ENCODE measurements around the gene SERGEF. TPM values are rescaled to one million over a fixed set of nuclear protein-coding genes. Genes with fewer than 3 reads are reported as not detected.
A peak's percentile ranks its signal among the peaks of the same experiment; 100 is the strongest.
"Not testable (repeated sequence)": the region's sequence is repeated elsewhere in the genome, so short reads cannot be mapped to it uniquely, and the experiment has no call there.

The SERGEF gene
- total RNA-seq, 4 donors from 2014 or later: 32.0 to 50.2 (median 37.6) TPM

DNA sequence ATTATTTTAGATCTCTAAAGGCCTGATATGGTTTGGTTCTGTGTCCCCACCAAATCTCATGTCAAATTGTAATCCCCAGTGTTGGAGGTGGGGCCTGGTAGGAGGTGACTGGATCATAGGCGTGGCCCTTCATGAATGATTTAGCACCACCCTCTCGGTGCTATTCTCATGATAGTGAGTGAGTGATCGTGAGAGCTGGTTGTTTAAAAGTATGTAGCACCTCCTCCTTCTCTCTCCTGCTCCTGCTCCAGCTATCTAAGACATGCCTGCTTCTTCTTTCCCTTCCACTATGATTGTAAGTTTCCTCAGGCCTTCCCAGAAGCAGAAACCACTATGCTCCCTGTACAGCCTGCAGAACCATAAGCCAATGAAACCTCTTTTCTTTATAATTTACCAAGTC, 114.1 kb downstream of the SERGEF start:
- intact Hi-C loops (cut with DNase I): no loop called here
- Histone ChIP-seq H3K36me3 (no peaks in the 10 kb centered on the region), H3K9me3 (no peaks in the 10 kb centered on the region), H3K27ac (replicated peaks in 1 of 4) (no peak overlapping the region), H3K4me3 (no peak overlapping the region), H3K27me3 (no peaks in the 10 kb centered on the region), H3K4me1 (peaks cover 0 to 6% (median 2%) of the 10 kb centered on the region in 4 donors)
- WGBS: 68% methylated on average over 3 of the region's 3 CpGs
- no peak for DNase-seq (ENCODE audit: extremely low spot score)
- TF ChIP-seq POLR2AphosphoS5 (IDR thresholded peaks at IDR 0.05): no peak

DNA sequence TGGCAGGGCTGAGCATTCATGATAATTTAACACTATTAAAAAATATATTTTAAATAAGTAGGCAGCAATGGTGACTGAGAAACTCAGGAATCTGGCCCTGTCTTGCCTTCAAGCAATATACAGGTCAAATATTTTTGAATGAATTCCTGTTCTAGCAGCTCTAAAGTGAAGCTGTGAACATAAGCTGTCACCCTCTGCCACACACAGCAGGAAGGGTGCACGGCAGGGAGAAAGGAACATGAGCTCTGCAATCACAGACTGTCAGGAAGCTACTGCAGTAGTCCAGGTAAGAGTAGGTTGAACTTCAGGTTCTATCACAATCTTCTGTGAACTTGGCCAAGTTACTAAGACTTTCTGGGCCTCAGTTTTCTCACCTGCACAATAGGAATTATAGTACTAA, 114.8 kb downstream of the SERGEF start:
- TF ChIP-seq, protein P1, sequence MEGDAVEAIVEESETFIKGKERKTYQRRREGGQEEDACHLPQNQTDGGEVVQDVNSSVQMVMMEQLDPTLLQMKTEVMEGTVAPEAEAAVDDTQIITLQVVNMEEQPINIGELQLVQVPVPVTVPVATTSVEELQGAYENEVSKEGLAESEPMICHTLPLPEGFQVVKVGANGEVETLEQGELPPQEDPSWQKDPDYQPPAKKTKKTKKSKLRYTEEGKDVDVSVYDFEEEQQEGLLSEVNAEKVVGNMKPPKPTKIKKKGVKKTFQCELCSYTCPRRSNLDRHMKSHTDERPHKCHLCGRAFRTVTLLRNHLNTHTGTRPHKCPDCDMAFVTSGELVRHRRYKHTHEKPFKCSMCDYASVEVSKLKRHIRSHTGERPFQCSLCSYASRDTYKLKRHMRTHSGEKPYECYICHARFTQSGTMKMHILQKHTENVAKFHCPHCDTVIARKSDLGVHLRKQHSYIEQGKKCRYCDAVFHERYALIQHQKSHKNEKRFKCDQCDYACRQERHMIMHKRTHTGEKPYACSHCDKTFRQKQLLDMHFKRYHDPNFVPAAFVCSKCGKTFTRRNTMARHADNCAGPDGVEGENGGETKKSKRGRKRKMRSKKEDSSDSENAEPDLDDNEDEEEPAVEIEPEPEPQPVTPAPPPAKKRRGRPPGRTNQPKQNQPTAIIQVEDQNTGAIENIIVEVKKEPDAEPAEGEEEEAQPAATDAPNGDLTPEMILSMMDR (IDR thresholded peaks at IDR 0.05): no peak
- TF ChIP-seq POLR2A (IDR thresholded peaks at IDR 0.05; ENCODE audit: low read depth): no peak
- no peak for TF ChIP-seq EP300 (IDR thresholded peaks at IDR 0.05)
- TF ChIP-seq POLR2AphosphoS5 (IDR thresholded peaks at IDR 0.05): no peak
- Histone ChIP-seq H3K9me3 (no peaks in the 10 kb centered on the region), H3K36me3 (no peaks in the 10 kb centered on the region), H3K27me3 (no peaks in the 10 kb centered on the region), H3K4me3 (no peak overlapping the region), H3K4me1 (peaks cover 0 to 6% (median 2%) of the 10 kb centered on the region in 4 donors), H3K27ac (replicated peaks in 1 of 4) (no peak overlapping the region)
- intact Hi-C loops (cut with DNase I): no loop called here
- no peak for DNase-seq (ENCODE audit: extremely low spot score)
- WGBS: 63% methylated on average over 1 of the region's 1 CpG

DNA sequence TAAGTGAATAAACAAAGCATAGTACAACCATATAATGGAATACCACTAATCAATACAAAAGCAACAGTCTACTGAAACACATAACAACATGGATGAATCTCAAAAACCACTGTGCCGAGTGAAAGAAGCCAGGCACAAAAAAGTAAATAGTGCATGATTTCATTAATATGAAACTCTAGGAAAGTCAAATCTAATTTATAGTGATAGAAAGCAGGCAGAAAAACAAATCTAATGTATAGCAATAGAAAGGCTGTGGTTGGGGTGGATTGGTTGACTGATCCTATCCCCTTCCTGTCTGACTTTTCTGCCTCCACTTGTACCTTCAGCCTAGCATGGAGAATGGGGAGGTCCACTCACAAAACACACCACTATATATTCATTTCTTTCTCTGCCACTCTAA, 115.4 kb downstream of the SERGEF start:
- no peaks in the 10 kb centered on the region for H3K9me3 ChIP-seq
- H3K4me3 ChIP-seq: no peak overlapping the region
- peaks cover 0 to 4% (median 0%) of the 10 kb centered on the region in 4 donors for H3K36me3 ChIP-seq
- no peak for DNase-seq (ENCODE audit: extremely low spot score)
- H3K4me1 ChIP-seq: peaks cover 0 to 6% (median 2%) of the 10 kb centered on the region in 4 donors
- WGBS: 100% methylated on average over 1 of the region's 1 CpG
- H3K27me3 ChIP-seq: no peaks in the 10 kb centered on the region
- intact Hi-C loops (cut with DNase I): no loop called here
- TF ChIP-seq POLR2AphosphoS5 (IDR thresholded peaks at IDR 0.05) (no peak), EP300 (IDR thresholded peaks at IDR 0.05) (no peak), POLR2A (IDR thresholded peaks at IDR 0.05; ENCODE audit: low read depth) (no peak)
- TF ChIP-seq, protein P1 (IDR thresholded peaks at IDR 0.05): no peak
- H3K27ac ChIP-seq (replicated peaks in 1 of 4): no peak overlapping the region

DNA sequence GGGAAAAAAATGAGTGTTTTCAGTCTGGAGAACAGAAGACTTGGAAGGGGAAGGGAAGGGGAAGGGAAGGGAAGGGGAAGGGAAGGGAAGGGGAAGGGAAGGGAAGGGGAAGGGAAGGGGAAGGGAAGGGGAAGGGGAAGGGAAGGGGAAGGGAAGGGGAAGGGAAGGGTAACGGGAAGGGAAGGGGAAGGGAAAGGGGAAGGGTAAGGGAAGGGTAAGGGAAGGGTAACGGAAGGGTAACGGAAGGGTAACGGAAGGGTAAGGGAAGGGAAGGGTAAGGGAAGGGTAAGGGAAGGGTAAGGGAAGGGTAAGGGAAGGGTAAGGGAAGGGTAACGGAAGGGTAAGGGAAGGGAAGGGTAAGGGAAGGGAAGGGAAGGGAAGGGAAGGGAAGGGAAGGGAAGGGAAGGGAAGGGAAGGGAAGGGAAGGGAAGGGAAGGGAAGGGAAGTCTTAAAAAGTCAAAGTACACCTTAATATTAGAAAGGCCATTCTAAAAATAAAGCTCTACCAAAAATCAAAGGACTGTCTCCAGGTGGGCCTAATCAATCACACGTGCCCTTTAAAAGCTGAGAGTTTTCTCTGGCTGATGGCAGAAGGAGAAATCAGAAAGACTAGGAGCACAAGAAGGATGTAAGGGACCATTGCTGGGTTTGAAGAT, 116.2 kb downstream of the SERGEF start:
- WGBS: 91% methylated on average over 6 of the region's 6 CpGs
- H3K9me3 ChIP-seq; H3K27ac ChIP-seq (replicated peaks in 1 of 4); intact Hi-C loops (cut with DNase I); DNase-seq (ENCODE audit: extremely low spot score); H3K4me3 ChIP-seq; H3K36me3 ChIP-seq; H3K27me3 ChIP-seq; H3K4me1 ChIP-seq: not testable (repeated sequence)

DNA sequence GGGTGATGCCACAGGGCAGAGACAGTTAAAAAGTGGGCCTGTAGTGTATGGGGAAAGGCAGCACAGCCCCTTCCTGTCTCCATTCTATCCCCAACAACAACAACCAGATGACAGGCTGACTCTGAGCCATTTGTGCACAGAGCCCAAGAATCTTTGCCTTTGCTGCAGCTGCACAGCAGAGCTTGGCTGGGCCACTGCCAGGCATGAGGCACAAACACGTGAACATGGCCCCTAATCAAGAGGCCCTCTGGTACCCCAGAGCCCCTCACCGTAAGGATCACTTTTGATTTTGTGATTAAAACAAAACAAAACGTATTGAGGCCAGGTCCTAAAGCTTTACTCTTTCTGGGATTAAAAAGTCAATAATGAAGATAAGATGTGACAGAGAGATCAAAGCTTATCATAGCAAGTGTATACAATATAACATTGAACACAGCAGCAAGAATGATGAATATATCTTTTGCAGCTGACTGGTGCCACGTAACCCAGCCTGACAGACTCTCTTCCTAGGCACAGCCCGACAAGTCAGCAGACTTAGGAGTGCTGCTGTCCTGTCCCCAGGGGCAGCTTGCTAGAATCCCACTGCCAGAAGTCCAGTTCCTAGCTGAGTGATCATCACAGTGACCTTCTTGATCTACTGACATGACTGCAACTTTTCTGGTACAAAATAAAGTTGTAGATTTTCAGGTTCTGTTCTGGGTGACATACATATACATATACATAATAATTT, 117.8 kb downstream of the SERGEF start:
- TF ChIP-seq EP300 (IDR thresholded peaks at IDR 0.05): no peak
- no peak for TF ChIP-seq POLR2AphosphoS5 (IDR thresholded peaks at IDR 0.05)
- no peak for TF ChIP-seq POLR2A (IDR thresholded peaks at IDR 0.05; ENCODE audit: low read depth)
- TF ChIP-seq, protein P1 (IDR thresholded peaks at IDR 0.05): no peak
- H3K27ac ChIP-seq (replicated peaks in 1 of 4): no peak overlapping the region
- no peaks in the 10 kb centered on the region for H3K27me3 ChIP-seq
- H3K4me1 ChIP-seq: peaks cover 0 to 6% (median 2%) of the 10 kb centered on the region in 4 donors
- H3K36me3 ChIP-seq: peaks cover 0 to 6% (median 0%) of the 10 kb centered on the region in 4 donors
- 65% methylated on average over 5 of the region's 5 CpGs for WGBS
- H3K4me3 ChIP-seq: no peak overlapping the region
- peak; percentile 21 for DNase-seq (ENCODE audit: extremely low spot score)
- no peaks in the 10 kb centered on the region for H3K9me3 ChIP-seq
- intact Hi-C loops (cut with DNase I): no loop called here

Data from esophagus muscularis mucosa (tissue), 4 donors.